Measurements from ENCODE around the gene ZNF580. TPM values are rescaled to one million over a fixed set of nuclear protein-coding genes. Genes with fewer than 3 reads are reported as not detected.

ZNF580 gene
- total RNA-seq, 1 donor from 2014 or later: 38.3 TPM

DNA sequence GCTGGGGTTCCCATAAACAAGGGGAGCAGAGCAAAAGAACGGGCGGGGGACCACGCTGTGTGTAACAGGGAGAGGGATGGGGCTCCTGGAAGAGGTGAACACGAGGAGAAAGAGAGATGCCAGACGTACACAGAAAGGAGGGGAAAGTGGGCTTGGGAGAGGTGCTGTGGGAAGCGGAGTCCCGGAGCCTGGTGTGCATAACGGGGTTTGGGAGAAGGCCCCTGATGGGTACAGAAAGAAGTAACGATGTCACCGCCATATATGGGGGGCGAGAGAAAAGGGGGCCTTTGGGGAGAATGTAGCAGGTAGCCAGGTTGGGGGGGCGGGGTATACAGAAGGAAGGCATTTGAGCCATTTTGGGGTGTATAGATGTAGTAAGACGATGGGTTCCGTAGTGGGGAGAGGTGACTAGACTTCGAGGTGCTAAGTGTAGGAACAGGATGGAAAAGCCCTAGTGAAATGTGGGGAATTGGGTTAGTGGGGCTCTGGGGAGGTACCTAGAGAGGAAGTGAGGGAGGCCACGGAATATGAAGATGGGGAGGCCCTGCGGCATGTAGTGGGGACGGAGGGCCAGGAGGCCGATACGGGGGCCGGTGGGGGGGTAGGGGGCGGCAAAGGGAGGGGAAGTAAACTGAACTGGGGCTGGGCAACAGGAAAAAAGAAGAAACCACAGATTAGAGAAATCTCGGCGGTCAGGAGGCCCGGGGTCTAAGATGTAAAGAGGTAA is 787 bp downstream of the ZNF580 start:
- Mint-ChIP-seq H3K4me3 (peak overlapping the region; percentile 90), H3K27ac (peak overlapping the region; percentile 92), H3K9me3 (peaks cover 3% of the 10 kb centered on the region), H3K27me3 (no peaks in the 10 kb centered on the region), H3K36me3 (ENCODE audit: low read depth) (peaks cover 50% of the 10 kb centered on the region), H3K4me1 (peaks cover 35% of the 10 kb centered on the region)
- DNase-seq: peak; percentile 73
- intact Hi-C loops (cut with micrococcal nuclease): loop anchor here (5.0 kb wide), 1 partner anchor 524 kb away; the partner anchor contains the start of gene PPP1R12C

DNA sequence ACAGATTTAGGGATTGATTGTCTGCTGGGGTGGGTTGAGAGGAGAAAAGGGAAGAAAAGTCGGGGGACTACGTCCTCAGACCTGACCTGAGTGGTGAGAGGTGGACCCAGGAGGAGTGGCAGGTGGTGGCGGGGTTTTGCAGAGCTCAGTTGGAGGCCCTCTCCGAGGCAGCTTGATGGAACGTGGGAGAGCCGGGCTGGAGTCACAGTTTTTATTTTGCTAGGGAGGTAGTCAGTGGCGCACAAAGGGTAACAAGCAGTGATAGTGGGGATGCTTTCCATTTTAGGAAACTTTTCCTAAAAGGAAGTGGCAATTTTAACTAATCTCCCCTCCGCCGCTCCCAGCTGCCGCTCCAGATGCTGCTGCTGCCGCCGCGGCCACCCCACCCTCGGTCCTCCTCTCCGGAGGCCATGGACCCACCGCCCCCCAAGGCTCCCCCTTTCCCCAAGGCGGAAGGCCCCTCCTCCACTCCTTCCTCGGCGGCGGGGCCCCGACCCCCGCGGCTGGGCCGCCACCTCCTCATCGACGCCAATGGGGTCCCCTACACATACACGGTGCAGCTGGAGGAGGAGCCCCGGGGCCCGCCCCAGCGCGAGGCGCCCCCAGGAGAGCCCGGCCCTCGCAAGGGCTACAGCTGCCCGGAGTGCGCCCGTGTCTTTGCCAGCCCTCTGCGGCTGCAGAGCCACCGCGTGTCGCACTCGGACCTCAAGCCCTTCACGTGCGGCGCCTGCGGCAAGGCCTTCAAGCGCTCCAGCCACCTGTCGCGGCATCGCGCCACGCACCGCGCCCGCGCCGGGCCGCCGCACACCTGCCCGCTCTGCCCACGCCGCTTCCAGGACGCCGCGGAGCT is 1.6 kb downstream of the ZNF580 start:
- intact Hi-C loops (cut with micrococcal nuclease): loop anchor here (1.0 to 5.0 kb wide), 5 partner anchors 7 to 525 kb away; partner anchors contain the start of genes EPN1, FIZ1 and PPP1R12C
- H3K9me3 Mint-ChIP-seq: peaks cover 3% of the 10 kb centered on the region
- H3K27me3 Mint-ChIP-seq: no peaks in the 10 kb centered on the region
- H3K4me3 Mint-ChIP-seq: peak overlapping the region; percentile 90
- peaks cover 32% of the 10 kb centered on the region for H3K4me1 Mint-ChIP-seq
- peak overlapping the region; percentile 98 for H3K27ac Mint-ChIP-seq
- peaks cover 56% of the 10 kb centered on the region for H3K36me3 Mint-ChIP-seq (ENCODE audit: low read depth)
- peak; percentile 75 for DNase-seq

- Mint-ChIP-seq H3K4me3 (peak within 1 kb of the TSS; percentile 90), H3K27me3 (no peaks in the 10 kb centered on the region), H3K27ac (peak within 1 kb of the TSS; percentile 98), H3K9me3 (peaks cover 3% of the 10 kb centered on the region), H3K36me3 (ENCODE audit: low read depth) (peaks cover 52% of the 10 kb centered on the region), H3K4me1 (peaks cover 29% of the 10 kb centered on the region)
- intact Hi-C loops (cut with micrococcal nuclease): loop anchor here (1.0 to 5.0 kb wide), 5 partner anchors 8 to 526 kb away; partner anchors contain the start of genes EPN1, FIZ1 and PPP1R12C
- DNase-seq: peak; percentile 95
Observed at GRCh38 chr19:55643003-55643886, 2.4 kb downstream of the ZNF580 start, which contains the start of gene ZNF581. ZNF581 (plus strand) TSS chr19:55643649; CDS start chr19:55644572, 923 bp downstream.

GRCh38 chr19:55643887-55644176 is 3.0 kb downstream of the ZNF580 start:
- Mint-ChIP-seq H3K9me3 (peaks cover 3% of the 10 kb centered on the region), H3K36me3 (ENCODE audit: low read depth) (peaks cover 48% of the 10 kb centered on the region), H3K27me3 (no peaks in the 10 kb centered on the region), H3K4me3 (peak overlapping the region; percentile 90), H3K27ac (peak overlapping the region; percentile 97), H3K4me1 (peaks cover 30% of the 10 kb centered on the region)
- intact Hi-C loops (cut with micrococcal nuclease): loop anchor here (1.0 to 5.0 kb wide), 5 partner anchors 9 to 527 kb away; partner anchors contain the start of genes EPN1, FIZ1 and PPP1R12C
- DNase-seq: no peak

GRCh38 chr19:55644191-55644833 is 3.5 kb downstream of the ZNF580 start:
- Mint-ChIP-seq H3K36me3 (ENCODE audit: low read depth) (peaks cover 45% of the 10 kb centered on the region), H3K9me3 (no peaks in the 10 kb centered on the region), H3K27ac (peak overlapping the region; percentile 97), H3K4me3 (peak overlapping the region; percentile 90), H3K27me3 (no peaks in the 10 kb centered on the region), H3K4me1 (peaks cover 27% of the 10 kb centered on the region)
- no peak for DNase-seq
- intact Hi-C loops (cut with micrococcal nuclease): loop anchor here (5.0 kb wide), 1 partner anchor 527 kb away; the partner anchor contains the start of gene PPP1R12C

DNA sequence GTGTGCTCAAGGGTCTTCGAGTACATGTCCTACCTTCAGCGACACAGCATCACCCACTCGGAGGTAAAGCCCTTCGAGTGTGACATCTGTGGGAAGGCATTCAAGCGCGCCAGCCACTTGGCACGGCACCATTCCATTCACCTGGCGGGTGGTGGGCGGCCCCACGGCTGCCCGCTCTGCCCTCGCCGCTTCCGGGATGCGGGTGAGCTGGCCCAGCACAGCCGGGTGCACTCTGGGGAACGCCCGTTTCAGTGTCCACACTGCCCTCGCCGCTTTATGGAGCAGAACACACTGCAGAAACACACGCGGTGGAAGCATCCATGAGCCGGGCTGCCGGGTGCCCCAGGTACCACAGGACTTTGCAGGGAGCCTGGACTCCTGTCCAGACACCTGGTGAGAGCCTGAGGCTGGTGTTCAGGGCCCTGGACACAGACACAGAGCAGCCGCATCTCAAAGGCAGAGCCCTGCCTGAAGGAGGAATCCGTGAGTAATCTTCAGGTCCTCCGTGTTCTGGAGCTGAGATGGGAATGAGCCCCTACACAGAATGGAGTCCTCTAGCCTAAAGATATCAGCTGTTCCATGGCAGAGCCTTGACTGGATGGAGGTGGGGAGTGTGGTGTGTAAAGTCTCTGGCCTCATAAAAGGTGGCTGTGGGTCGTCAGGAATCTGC is 4.2 kb downstream of the ZNF580 start:
- H3K27ac Mint-ChIP-seq: peak overlapping the region; percentile 97

DNA sequence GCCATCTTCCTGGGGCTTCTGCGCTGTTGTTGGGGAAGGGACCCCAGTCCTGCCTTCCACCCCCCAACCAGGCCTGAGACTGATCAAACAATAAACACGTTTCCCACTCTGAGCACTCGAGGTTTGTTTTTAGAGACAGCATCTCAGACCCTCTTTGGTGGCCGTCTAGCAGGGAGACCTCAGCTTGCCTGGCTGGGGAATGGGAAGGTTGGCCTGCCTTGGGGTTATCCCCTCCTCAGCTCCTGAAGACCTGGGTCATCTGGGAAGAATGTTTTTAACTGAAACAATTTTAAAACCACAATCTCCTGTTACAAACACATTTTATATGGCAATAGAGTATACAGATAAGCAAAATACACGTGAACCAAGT is 4.7 kb downstream of the ZNF580 start:
- Mint-ChIP-seq H3K27ac (peak overlapping the region; percentile 56), H3K4me3 (peak overlapping the region; percentile 57), H3K27me3 (no peaks in the 10 kb centered on the region), H3K4me1 (peaks cover 36% of the 10 kb centered on the region), H3K9me3 (no peaks in the 10 kb centered on the region), H3K36me3 (ENCODE audit: low read depth) (peaks cover 46% of the 10 kb centered on the region)
- DNase-seq: no peak
- intact Hi-C loops (cut with micrococcal nuclease): no loop called here

More for the DNA sequence above, 4.2 kb downstream of the ZNF580 start:
- Mint-ChIP-seq H3K36me3 (ENCODE audit: low read depth) (peaks cover 46% of the 10 kb centered on the region), H3K4me3 (peak overlapping the region; percentile 90), H3K27me3 (no peaks in the 10 kb centered on the region), H3K9me3 (no peaks in the 10 kb centered on the region), H3K4me1 (peaks cover 34% of the 10 kb centered on the region)
- no peak for DNase-seq
- intact Hi-C loops (cut with micrococcal nuclease): loop anchor here (5.0 kb wide), 1 partner anchor 528 kb away; the partner anchor contains the start of gene PPP1R12C

GRCh38 chr19:55646889-55647731 is 6.3 kb downstream of the ZNF580 start:
- DNase-seq: no peak
- Mint-ChIP-seq H3K4me3 (peak overlapping the region; percentile 86), H3K36me3 (ENCODE audit: low read depth) (peaks cover 44% of the 10 kb centered on the region), H3K4me1 (peaks cover 38% of the 10 kb centered on the region), H3K27me3 (no peaks in the 10 kb centered on the region), H3K9me3 (no peaks in the 10 kb centered on the region), H3K27ac (peak overlapping the region; percentile 69)
- intact Hi-C loops (cut with micrococcal nuclease): no loop called here

- DNase-seq: peak; percentile 85
- Mint-ChIP-seq H3K4me3 (peak within 1 kb of the TSS; percentile 86), H3K36me3 (ENCODE audit: low read depth) (peaks cover 44% of the 10 kb centered on the region), H3K27me3 (no peaks in the 10 kb centered on the region), H3K4me1 (peaks cover 37% of the 10 kb centered on the region), H3K9me3 (no peaks in the 10 kb centered on the region), H3K27ac (peak within 1 kb of the TSS; percentile 85)
- intact Hi-C loops (cut with micrococcal nuclease): no loop called here
Observed at GRCh38 chr19:55647732-55648584, 7.2 kb downstream of the ZNF580 start, which contains the start of gene CCDC106. CCDC106 (plus strand) TSS chr19:55648212; CDS start chr19:55649047, 835 bp downstream.

DNA sequence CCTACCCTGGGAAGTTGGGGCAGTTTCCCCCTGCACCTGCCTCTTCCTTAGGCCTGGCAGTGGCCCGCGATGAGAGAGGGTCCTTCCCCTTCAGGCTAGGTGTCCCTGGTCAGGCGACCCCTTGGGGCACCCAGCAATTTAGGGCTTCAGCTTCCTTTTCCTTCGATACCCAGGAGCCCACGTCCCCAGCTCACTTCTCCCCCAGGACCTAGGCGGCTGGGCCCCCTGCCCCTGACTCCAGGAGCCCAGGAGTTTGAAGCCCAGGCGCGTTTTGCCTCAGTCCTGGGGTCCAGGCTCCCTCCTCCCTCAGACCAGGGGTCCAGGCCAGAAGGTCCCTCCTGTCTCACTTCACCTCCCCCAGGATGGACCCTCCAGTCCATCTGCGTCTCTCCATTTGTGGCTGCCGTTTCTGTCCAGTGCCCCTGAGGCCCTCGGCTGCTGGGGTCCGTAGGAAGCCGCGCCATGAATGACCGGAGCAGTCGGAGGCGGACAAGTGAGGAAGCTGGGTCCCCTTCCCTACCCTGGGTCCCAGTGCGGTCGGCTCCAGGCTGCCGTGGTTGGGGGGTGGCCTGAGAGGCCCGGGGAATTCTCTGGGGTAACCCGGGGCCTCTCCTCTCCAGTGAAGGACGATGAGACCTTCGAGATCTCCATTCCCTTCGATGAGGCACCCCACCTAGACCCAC is 7.9 kb downstream of the ZNF580 start:
- no peak for DNase-seq
- H3K9me3 Mint-ChIP-seq: no peaks in the 10 kb centered on the region
- peaks cover 33% of the 10 kb centered on the region for H3K4me1 Mint-ChIP-seq
- peak overlapping the region; percentile 82 for H3K4me3 Mint-ChIP-seq
- peak overlapping the region; percentile 85 for H3K27ac Mint-ChIP-seq
- H3K27me3 Mint-ChIP-seq: peaks cover 1% of the 10 kb centered on the region
- H3K36me3 Mint-ChIP-seq (ENCODE audit: low read depth): peaks cover 38% of the 10 kb centered on the region
- intact Hi-C loops (cut with micrococcal nuclease): no loop called here

Data from activated CD4-positive, alpha-beta T cell treated with anti-CD3 and anti-CD28 coated beads, Interleukin-2, amount 10 ng/mL, durations not matched to agents 24 days and 14 days (primary cell).